GM21723 (cell line): ENCODE data around the gene LRP3.
A peak's percentile ranks its signal among the peaks of the same experiment; 100 is the strongest.

Experiments
- ATAC-seq: cut with Tn5 transposase; IDR thresholded peaks from one replicate; pipeline ENCODE4 v1.9.1; 2021; ENCODE audit warnings: mild to moderate bottlenecking, moderate library complexity; ENCODE audit not compliant: unreplicated experiment

The LRP3 gene

GRCh38 chr19:33234736-33235135 lies 40.6 kb downstream of the LRP3 start:
- ATAC-seq = no peak

DNA sequence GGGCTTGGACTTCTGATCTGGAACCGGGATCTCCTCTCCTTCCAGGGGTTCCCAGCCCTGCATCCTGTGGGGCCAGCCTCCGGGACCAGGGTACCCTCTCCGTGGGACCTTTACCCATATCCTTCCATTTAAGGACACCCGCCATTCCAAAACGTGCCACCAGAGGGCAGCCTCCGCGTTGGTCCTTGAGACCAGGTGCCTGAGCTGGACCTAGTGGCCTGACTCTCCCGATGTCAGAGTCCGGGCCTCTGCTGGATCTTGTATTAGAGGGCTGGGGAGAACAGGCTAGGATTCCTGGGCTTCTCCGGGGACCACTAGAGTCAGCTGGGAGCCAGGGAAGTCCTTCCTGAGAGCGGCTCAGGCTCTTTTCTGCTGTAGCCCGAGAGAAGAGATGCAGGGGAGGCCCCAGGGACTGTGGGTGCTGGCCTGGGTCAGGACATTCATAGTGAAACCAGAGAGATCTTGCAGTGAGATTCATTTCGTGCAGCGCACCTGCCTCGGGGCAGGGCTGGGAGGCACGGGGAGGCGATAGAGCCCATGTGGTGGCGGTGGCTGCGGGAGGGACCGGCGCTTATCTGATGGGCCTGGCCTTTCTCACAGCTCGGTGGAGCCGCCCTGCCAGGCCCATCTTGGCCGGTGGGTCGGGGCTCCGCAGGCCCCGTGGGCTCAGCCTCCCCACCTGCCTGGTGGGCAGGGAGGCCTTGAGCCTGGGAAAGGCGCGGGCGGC lies 41.3 kb downstream of the LRP3 start:
- ATAC-seq = peak; percentile 94

- ATAC-seq = no peak
These were observed 41.8 kb downstream of the LRP3 start for GRCh38 chr19:33235996-33236350.

DNA sequence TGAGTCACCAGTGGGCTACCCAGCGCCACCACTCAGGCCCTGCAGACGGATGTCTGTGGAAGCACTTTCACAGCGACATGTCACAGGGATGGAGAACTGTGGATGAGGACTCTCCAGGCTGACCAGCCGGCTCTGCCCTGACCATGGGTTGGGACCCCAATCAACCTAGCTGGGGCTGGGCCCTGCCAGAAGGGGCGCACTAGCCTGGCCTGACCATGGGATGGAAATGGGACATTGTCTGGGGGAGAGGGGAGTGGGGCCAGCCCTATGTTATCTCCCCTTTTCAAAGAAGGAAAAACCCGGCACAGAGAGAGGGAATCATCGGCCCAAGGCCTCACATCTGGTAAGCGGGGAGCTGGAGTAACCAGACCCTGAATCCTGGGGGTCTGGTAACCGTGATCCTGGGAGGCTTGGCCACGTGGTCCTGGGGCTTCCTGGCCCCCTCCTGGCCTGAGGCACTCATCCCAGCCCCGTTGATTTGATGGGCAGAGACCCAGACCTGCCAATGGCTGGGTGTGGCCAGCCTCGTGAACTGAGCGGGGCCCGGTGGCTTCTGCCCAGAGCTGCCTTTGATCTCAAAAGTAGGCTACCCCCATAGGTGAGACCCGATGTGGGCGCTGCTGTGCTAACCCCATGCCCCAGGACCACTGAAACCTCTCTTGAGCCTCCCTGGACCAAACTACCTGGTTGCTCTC lies 42.7 kb downstream of the LRP3 start:
- ATAC-seq = no peak

GRCh38 chr19:33238481-33239149 lies 44.5 kb downstream of the LRP3 start:
- ATAC-seq = no peak

DNA sequence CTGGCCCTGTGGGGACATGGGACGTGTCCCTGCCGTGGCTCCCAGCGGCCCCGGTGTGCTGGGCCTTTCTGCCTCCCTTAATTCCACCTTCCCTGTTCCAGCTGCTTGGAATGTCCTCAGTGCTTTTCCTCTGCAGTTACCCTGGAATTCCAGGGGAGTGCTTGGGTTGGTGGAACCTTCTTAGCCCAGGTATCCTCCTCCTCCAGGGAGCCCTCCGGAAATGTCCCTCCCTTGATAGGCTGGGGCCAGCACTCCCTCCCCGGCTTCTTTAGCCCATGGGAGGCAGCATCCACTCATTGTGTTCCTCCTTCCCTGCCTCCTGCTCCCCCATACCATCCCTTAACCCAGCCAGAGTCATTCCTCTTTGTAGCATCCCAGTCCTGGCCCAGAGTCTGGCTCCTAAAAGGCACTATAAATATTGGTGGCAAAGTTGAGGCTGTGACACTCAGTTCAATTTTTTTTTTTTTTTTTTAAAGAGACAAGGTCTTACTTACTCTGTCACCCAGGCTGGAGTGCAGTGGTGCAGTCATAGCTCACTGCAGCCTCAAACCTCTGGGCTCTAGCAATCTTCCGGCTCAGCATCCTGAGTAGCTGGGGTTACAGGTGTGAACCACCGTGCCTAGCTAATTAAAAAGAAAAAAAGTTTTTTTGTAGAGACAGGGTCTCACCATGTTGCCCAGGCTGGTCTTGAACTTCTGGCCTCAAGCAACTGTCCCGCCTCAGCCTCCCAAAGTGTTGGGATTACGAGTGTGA lies 45.3 kb downstream of the LRP3 start:
- ATAC-seq = no peak

DNA sequence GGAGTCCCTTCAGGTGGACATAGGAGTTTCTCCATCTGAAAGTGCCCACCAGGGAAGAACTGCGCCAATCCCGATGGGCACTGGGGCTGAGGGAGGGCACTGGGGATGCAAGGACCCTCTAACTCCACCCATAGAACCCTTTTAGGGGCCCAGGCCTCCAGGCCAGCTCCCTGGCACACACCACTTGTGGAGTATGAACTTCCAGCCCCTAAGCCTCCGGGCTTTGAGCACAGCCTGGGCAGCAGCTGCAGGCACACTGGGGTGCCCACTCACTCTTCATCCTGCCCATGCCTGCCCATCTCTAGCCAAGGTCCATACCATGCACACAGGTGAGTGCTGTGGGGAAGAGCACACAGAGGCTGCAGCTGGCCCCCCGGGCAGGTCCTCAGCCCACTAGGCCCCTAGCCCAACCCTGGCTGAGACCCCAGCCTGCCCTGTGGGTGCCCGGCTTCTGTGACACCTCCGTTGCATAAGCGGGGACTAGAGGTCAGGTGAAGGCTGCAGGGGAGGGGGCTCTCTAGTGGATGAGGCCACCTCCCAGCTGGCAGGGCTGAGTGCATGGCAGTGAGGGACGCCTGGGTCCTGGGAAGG lies 46.1 kb downstream of the LRP3 start:
- ATAC-seq = no peak

- no peak for ATAC-seq
These were observed 47.0 kb downstream of the LRP3 start for GRCh38 chr19:33241091-33241529.

DNA sequence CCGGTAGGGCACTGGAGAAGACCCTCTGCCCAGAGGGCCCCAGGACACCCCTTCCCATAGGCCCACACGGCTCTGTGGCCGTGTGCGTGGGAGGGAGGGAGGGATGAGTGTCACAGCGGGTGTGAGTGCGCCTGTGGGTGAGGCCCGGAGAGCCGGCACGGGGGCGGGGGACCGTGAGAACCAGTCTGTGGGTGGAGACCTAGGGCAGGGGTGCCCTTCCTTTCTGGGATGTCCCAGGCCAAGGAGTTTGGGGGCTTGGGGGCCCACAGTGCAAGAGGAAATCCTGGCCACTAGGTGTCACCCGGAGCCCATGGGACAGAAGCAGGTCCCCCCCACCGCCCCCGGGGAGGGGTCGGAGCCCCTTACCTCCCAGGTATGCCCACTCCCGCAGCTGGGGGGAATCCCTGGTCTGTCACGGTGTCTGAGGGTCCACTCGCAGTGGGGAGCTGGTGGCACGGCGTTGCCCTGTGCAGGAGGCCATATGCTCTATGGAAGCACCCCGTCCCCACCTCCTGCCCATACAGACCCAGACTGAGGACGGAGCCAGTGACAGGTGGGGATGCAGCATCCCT lies 47.5 kb downstream of the LRP3 start:
- no peak for ATAC-seq

DNA sequence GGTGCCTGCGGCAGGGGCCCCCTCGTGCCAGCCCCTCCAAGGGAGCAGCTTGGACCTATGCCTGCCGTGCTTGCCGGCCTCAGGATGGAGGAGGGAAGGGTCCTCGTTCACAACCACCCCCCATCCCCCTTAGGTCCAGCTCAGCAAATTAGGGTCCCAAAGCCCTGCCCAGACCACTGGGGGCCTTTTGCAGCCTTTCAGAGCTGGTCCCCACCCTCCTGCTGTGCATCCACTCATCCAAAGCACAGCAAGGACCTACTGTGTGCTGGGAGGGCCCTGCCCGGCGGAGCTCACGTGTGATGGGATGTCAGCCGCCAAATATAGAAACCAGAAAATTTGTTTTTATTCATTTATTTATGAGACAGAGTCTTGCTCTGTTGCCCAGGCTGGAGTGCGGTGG lies 48.0 kb downstream of the LRP3 start:
- ATAC-seq = no peak

- no peak for ATAC-seq
These were observed 48.8 kb downstream of the LRP3 start for GRCh38 chr19:33242911-33243310.

DNA sequence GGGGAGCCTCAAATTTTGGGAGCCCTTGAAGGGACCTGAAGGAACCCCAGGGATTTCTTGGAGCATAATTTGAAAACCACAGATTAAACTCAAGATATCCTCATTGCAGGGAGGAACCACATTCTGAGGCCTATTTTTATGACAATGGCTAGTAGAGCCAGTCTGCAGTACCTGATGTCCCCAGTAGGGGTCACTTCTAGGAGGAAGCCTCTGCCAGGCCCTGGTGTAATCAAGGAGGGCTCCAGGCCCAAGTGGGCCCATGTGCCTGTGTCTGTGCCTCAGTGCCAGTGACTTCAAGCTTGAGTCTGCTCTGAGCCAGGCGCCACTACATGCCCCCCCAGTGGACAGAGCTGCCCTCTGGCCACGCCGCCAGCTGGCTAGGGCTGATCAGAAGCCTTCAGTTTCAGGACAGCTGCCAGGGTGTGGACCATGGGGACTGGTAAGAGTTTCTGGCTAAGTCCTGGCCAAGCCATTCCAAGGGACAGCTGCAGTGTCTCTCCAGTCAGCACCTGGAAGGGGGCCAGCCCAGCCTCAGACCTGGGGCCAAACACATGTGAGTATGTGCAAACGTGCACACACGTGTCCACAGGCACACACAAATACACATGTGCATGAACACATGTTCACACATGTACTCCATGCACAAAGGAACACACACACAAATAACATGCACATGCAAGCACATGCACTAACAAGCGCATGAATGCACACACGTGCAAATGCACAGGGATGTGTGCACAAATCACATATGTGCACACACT lies 52.0 kb downstream of the LRP3 start:
- ATAC-seq = no peak

DNA sequence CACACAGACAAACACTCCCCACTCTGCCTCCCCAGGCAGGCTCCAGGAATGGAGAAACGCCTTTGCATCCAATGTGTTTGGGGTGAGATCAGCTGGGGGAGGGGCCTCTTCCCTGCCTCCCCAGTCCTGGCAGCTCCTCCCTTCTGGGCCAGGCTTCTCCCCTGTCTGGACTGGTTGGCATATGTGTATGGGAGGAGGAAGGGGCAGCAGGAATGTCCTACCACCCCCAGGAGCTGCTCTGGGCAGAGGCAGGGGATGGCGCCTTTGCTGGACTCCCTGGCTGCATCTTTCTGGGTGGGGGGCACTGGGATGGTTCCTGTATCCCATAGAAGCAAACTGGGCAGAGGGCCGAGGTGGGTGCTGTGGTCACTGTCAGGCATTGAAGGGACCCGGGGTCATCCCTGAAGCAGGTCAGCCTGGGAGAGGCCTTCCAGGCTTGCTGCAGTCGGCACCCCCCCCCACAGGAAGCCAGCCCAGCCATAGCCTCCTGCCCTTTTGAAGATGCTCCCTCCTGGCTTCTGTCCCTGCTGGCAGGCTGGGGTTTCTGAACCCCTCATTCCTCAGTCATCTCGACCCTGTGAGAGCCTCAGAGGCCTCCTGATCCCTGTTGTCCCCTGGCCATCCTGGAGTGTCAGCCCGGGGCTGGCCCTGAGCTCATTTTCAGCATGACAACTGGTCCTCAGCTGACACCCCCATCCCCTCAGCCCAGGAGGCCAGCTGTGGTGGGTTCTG lies 52.7 kb downstream of the LRP3 start:
- no peak for ATAC-seq

DNA sequence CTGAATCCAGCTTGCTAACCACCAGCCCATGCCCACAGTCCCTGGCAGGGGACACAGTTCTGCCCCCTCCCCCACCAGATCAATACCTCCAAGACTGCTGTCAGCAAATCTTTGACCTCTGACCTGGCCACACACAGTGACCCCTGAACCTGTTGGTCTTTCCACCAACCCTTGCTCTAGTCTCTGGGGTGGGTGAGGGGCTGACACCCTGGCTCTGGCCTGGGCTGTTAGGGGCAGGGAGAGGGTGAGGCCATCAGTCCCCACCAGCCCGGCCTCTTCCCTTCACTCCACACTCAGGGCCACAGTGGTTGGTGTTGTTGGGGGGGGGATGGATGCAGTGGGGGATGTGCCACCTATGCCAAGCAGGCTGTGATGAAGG lies 53.3 kb downstream of the LRP3 start:
- ATAC-seq = no peak

GRCh38 chr19:33248104-33248503 lies 54.0 kb downstream of the LRP3 start:
- ATAC-seq = no peak

GRCh38 chr19:33248553-33248953 lies 54.4 kb downstream of the LRP3 start:
- no peak for ATAC-seq

GRCh38 chr19:33248954-33249613 lies 55.0 kb downstream of the LRP3 start:
- ATAC-seq = no peak

GRCh38 chr19:33249740-33250366 lies 55.7 kb downstream of the LRP3 start:
- ATAC-seq = no peak
